Measurements from ENCODE around the gene LYPD3.

The LYPD3 gene

DNA sequence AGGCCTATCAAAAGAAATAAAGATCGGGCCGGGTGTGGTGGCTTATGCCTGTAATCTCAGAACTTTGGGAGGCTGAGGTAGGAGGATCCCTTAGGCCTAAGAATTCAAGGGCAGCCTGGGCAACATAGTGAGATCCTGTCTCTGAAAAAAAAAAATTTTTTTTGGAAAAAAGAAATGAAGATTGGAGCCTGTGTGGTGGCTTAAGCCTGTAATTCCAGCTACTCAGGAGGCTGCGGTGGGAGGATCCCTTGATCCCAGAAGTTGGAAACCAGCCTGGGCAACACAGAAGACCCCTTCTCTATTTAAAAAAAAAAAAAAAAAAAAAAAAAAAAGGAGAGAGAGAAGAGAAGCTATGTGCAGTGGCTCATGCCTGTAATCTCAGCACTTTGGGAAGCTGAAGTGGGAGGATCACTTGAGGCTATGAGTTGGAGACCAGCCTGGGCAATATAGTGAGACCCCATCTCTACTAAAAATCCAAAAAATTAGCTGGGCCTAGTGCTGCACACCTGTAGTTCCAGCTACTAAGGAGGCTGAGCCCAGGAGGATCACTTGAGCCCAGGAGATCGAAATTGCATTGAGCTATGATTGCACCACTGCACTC is 14.7 kb upstream of the LYPD3 start:
- no peaks in the 10 kb centered on the region for H3K36me3 ChIP-seq (ENCODE audit: insufficient read depth, low read length)
- no peaks in the 10 kb centered on the region for H3K27me3 ChIP-seq (ENCODE audit: insufficient read depth, low read length)
- no peaks in the 10 kb centered on the region for H3K4me1 ChIP-seq (ENCODE audit: insufficient read depth, low read length)
- no peak overlapping the region for H2AFZ ChIP-seq (ENCODE audit: low read depth, low read length)
- H3K9me3 ChIP-seq (ENCODE audit: low read length), result no peaks in the 10 kb centered on the region
- no peak overlapping the region for H3K4me3 ChIP-seq (ENCODE audit: low read length)

DNA sequence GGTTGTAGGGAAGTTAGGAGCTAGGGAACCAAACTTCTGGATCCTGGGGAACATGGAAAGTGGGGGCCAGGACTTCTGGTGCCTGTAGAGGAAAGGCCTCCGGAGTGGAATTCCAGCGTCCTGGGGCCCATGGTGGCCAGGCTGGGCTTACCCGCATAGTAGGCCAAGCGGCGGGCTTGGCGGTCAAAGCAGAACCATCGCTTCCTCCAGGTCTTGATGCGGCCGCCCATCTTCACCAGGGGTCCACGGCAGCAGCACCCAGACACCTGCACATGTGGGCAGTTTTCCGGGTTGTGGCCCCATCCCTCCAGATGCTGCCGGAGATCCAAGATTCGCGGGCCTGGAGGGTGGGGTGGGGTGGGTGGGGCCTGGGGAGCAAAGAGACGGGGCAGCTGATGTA is 13.8 kb upstream of the LYPD3 start:
- Histone ChIP-seq H3K4me1 (ENCODE audit: insufficient read depth, low read length) (no peaks in the 10 kb centered on the region), H3K9me3 (ENCODE audit: low read length) (no peaks in the 10 kb centered on the region), H2AFZ (ENCODE audit: low read depth, low read length) (no peak overlapping the region), H3K4me3 (ENCODE audit: low read length) (no peak overlapping the region), H3K27me3 (ENCODE audit: insufficient read depth, low read length) (no peaks in the 10 kb centered on the region), H3K36me3 (ENCODE audit: insufficient read depth, low read length) (no peaks in the 10 kb centered on the region)

DNA sequence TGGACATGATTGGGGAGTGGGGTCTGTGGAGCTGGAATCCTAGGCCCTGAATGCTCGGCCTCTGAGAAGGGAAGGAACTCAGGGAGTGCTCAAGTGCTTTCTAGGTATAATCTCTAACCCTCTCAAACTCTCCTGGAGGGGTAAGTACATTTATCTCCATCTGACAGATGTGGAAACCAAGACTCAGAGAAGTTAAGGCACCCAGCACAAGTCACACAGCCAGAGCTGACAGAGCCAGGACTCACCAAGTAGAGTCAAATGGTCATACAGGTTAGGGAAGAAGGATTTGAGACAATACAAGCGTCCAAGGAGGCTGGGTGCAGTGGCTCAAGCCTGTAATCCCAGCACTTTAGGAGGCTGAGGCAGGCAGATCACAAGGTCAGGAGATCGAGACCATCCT is 12.9 kb upstream of the LYPD3 start:
- Histone ChIP-seq H3K4me1 (ENCODE audit: insufficient read depth, low read length) (no peaks in the 10 kb centered on the region), H3K4me3 (ENCODE audit: low read length) (no peak overlapping the region)

DNA sequence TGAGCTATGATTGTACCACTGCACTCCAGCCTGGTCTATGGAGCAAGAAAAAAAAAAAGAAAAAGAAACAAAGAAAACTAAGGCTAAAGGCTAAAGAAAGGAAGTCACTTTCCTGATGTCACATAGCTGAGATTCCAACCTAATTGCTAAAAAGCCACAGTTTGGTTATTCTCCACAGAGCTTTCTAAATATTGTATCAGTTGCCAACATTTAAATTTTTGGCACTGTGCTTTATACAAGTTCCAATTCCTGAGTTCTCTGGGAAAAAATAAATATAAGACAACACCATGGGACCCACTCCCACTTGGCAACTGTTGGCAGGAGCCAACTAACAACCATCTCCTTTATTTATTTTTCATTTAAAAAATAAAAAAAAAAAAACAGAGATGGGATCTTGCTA is 11.2 kb upstream of the LYPD3 start:
- Histone ChIP-seq H2AFZ (ENCODE audit: low read depth, low read length) (no peak overlapping the region), H3K36me3 (ENCODE audit: insufficient read depth, low read length) (no peaks in the 10 kb centered on the region), H3K4me1 (ENCODE audit: insufficient read depth, low read length) (no peaks in the 10 kb centered on the region), H3K9me3 (ENCODE audit: low read length) (no peaks in the 10 kb centered on the region), H3K27me3 (ENCODE audit: insufficient read depth, low read length) (no peaks in the 10 kb centered on the region), H3K4me3 (ENCODE audit: low read length) (no peak overlapping the region)

More for the DNA sequence above, 12.9 kb upstream of the LYPD3 start:
- Histone ChIP-seq H3K27me3 (ENCODE audit: insufficient read depth, low read length) (no peaks in the 10 kb centered on the region), H3K9me3 (ENCODE audit: low read length) (no peaks in the 10 kb centered on the region), H3K36me3 (ENCODE audit: insufficient read depth, low read length) (no peaks in the 10 kb centered on the region), H2AFZ (ENCODE audit: low read depth, low read length) (no peak overlapping the region)

DNA sequence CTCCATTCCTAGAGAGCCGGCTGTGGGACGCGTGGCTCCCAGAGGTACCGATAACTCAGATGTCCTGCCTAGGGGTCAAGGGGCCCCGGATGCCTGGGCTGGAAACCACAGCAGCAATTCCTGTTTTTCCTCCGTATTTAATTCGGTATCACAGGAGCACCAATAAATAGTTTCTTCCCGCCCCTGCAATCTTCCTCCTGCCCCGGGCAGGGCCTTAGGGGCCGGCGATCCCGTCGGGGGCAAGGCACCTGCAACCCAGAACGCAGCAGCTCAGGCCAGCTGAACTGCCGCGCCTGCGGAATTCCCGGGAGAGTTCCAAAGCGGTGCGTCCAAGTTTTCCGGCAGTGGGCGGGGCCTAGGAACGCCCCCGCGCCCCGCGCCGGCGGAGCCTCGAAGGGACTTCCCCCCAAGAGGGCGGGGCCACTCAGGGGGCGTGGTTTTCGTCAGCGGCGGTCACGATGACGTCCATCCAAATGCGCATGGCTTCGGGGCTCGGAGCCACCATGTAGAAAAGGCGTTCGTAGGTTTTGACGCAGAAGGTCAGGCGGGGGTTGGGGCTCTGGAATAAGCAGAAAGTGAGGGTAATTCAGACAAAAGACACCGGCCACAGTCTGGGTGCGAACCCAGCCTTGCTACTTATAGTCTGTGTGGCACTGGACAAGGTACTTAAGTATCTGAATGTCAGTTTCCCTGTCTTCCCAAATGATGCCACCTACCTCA is 9.7 kb upstream of the LYPD3 start:
- H3K4me1 ChIP-seq (ENCODE audit: insufficient read depth, low read length), result no peaks in the 10 kb centered on the region
- no peaks in the 10 kb centered on the region for H3K36me3 ChIP-seq (ENCODE audit: insufficient read depth, low read length)
- no peaks in the 10 kb centered on the region for H3K9me3 ChIP-seq (ENCODE audit: low read length)
- H2AFZ ChIP-seq (ENCODE audit: low read depth, low read length), result peak overlapping the region; percentile 12
- no peaks in the 10 kb centered on the region for H3K27me3 ChIP-seq (ENCODE audit: insufficient read depth, low read length)
- H3K4me3 ChIP-seq (ENCODE audit: low read length), result peak overlapping the region; percentile 44

DNA sequence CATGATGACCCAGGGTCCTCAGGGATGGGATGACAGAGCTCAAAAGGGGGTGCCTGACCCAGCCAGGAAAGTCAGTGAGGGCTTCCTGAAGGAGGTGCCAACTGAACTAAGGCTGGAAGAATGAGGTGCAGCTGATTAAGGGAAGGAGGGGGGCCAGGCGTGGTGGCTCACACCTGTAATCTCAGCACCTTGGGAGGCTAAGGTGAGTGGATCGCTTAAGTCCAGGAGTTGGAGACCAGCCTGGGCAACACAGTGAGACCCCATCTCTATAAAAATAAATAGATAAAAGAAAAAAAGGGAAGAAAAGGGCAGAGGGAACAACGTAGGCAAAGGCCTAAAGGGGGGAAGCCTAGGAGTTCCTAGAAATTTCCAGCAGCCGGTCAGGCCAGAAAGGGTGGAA is 9.1 kb upstream of the LYPD3 start:
- H3K27me3 ChIP-seq (ENCODE audit: insufficient read depth, low read length), result no peaks in the 10 kb centered on the region
- H3K4me3 ChIP-seq (ENCODE audit: low read length), result no peak overlapping the region
- no peaks in the 10 kb centered on the region for H3K4me1 ChIP-seq (ENCODE audit: insufficient read depth, low read length)
- H3K36me3 ChIP-seq (ENCODE audit: insufficient read depth, low read length), result no peaks in the 10 kb centered on the region
- no peak overlapping the region for H2AFZ ChIP-seq (ENCODE audit: low read depth, low read length)
- no peaks in the 10 kb centered on the region for H3K9me3 ChIP-seq (ENCODE audit: low read length)

DNA sequence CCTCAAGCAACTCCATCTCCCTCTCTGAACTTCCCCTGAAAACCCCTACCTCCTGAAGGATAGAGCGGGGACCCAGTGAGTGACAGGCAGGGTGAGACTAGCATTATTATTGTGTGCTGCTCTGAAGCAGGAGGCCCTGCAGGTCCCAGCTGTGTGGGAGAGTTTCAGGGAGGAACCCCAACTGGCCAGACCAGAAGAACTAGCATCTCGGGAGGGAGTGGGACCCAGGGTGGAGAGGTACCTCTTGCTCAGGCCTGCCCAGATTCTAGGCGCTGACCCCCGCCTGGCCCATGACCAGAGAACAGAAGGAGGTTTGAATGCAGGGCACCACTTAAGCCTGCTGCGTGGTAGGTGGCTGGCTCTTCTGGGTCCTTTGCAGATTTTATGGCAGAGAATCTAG is 5.7 kb upstream of the LYPD3 start:
- Histone ChIP-seq H3K4me1 (ENCODE audit: insufficient read depth, low read length) (no peaks in the 10 kb centered on the region), H3K4me3 (ENCODE audit: low read length) (no peak overlapping the region)

DNA sequence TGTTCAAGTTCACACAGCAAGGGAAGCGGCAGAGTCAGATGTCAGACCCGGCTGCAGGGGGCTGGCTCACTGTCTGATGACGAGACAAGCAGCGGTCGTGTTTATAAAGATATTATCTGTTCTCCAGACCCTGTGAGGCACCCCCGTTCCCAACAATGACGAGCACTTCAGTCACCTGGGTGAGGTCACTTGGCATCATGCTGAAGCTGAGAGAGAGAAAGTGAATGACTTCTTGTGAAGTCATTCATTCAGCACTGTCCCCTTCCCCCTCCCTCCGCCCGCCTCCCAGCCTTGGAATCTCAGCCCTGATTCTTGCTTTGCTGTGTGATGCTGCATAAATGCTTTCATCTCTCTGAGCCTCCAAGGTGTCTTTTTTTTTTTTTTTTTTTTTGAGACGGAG is 4.9 kb upstream of the LYPD3 start:
- Histone ChIP-seq H3K4me1 (ENCODE audit: insufficient read depth, low read length) (no peaks in the 10 kb centered on the region), H3K4me3 (ENCODE audit: low read length) (no peak overlapping the region), H3K9me3 (ENCODE audit: low read length) (no peaks in the 10 kb centered on the region), H2AFZ (ENCODE audit: low read depth, low read length) (no peak overlapping the region), H3K27me3 (ENCODE audit: insufficient read depth, low read length) (no peaks in the 10 kb centered on the region), H3K36me3 (ENCODE audit: insufficient read depth, low read length) (no peaks in the 10 kb centered on the region)

More for the DNA sequence above, 5.7 kb upstream of the LYPD3 start:
- Histone ChIP-seq H3K27me3 (ENCODE audit: insufficient read depth, low read length) (no peaks in the 10 kb centered on the region), H2AFZ (ENCODE audit: low read depth, low read length) (no peak overlapping the region), H3K36me3 (ENCODE audit: insufficient read depth, low read length) (no peaks in the 10 kb centered on the region), H3K9me3 (ENCODE audit: low read length) (no peaks in the 10 kb centered on the region)

DNA sequence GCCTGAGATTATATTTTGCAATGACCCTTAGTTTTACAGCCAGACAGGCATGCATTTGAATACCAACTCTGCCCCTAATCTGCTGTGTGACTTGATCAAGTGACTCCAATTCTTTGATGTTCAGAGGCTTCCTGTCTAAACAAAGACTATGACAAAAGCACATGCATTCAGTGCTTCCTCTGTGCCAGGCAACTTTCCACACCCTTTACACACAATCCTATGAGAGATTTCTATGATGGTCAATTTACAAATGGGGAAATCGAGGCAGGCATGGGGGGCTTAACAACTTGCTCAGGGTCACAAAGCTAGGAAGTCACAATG is 3.7 kb upstream of the LYPD3 start:
- H3K4me1 ChIP-seq (ENCODE audit: insufficient read depth, low read length), result peaks cover 4% of the 10 kb centered on the region

DNA sequence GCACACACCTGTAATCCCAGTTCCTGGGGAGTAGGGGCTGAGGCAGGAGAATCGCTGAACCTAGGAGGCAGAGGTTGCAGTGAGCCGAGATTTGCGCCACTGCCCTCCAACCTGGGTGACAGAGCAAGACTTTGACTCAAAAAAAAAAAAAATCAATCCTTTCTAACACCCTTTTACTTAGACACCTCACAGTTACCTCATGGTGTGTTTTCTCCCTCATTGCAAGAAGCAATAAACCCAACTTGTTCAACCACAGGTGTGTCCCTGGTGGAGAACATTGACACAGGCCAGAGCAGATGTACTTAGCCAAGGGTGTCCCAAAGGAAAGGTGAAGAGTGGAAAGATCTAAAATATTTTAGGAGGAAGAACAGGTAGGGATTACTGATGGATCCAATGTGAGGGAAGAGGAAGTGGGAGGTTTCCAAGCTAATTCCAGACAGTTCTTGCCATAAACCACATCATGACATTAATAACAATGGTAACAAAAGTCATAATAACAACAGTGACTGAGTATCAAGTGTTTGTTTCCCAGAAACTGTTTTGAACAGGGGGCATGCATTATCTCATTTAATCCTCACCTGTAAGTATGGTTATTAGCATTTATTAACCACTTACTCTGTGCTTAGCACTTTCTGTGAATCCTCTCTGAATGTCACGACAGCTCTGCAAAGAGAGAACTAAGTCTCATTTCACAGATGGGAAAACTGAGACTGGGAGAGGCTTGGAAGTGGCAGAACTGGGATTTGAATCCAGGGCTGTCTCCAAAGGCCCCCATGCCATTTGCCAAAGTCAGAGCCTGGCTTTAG is 3.1 kb upstream of the LYPD3 start:
- H3K36me3 ChIP-seq (ENCODE audit: insufficient read depth, low read length), result no peaks in the 10 kb centered on the region
- no peaks in the 10 kb centered on the region for H3K27me3 ChIP-seq (ENCODE audit: insufficient read depth, low read length)
- no peak overlapping the region for H2AFZ ChIP-seq (ENCODE audit: low read depth, low read length)
- no peak overlapping the region for H3K4me3 ChIP-seq (ENCODE audit: low read length)
- peaks cover 8% of the 10 kb centered on the region for H3K4me1 ChIP-seq (ENCODE audit: insufficient read depth, low read length)
- no peaks in the 10 kb centered on the region for H3K9me3 ChIP-seq (ENCODE audit: low read length)

More for the DNA sequence above, 3.7 kb upstream of the LYPD3 start:
- H3K36me3 ChIP-seq (ENCODE audit: insufficient read depth, low read length), result no peaks in the 10 kb centered on the region
- H3K9me3 ChIP-seq (ENCODE audit: low read length), result no peaks in the 10 kb centered on the region
- no peaks in the 10 kb centered on the region for H3K27me3 ChIP-seq (ENCODE audit: insufficient read depth, low read length)
- no peak overlapping the region for H2AFZ ChIP-seq (ENCODE audit: low read depth, low read length)
- H3K4me3 ChIP-seq (ENCODE audit: low read length), result no peak overlapping the region

DNA sequence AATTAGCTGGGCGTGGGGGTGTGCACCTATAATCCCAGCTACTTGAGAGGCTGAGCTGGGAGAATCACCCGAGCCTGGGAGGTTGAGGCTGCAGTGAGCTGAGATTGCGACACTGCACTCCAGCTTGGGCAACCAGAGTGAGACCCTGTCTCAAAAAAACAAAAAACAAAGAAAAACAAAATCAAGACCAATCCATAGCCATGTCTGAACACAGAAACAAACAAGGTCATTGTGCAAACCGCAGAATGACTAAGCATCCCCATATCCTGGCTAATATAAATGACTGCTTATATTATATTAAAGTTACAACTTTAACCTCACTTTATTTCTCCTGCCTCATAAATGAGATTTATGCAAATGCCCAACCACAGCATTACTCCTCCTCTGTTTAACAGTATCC is 2.3 kb upstream of the LYPD3 start:
- Histone ChIP-seq H3K4me1 (ENCODE audit: insufficient read depth, low read length) (peaks cover 8% of the 10 kb centered on the region), H2AFZ (ENCODE audit: low read depth, low read length) (no peak overlapping the region), H3K4me3 (ENCODE audit: low read length) (no peak overlapping the region), H3K27me3 (ENCODE audit: insufficient read depth, low read length) (no peaks in the 10 kb centered on the region), H3K9me3 (ENCODE audit: low read length) (no peaks in the 10 kb centered on the region), H3K36me3 (ENCODE audit: insufficient read depth, low read length) (no peaks in the 10 kb centered on the region)

DNA sequence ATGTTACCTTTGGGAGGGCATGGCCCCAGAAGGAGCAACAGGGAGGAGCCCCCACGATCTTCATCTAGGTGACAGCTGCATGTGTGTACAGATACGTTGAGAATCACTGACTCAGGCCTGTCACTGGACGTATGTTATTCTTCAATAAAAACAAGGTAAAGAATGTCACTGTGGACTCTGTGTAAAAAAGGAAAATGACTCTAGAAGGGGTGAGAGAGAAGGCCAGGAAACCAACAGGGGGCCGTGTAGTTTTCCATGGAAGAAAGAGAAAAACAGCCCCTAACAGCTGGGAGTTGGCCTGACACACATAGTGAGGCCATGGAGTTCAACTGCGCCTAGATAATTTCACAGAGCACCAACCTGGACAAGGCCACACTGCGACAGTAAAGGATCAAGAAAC is 1.9 kb upstream of the LYPD3 start:
- no peak overlapping the region for H2AFZ ChIP-seq (ENCODE audit: low read depth, low read length)

DNA sequence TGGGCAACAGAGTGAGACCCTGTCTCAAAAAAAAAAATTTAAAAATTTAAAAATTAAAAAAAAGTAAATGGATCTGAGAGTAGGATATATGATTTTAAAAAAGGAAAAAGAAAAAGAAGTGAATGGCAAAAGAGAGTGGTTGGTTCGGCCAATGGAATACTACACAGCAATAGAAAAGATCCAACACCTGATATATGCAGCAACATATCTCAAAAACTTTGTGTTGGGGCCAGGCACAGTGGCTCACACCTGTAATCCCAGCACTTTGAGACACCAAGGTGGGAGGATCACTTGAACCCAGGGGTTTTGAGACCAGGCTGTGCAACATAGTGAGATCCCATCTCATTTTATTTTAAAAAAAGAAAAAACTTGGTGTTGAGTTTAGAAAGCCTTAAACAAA is 1.4 kb upstream of the LYPD3 start:
- no peaks in the 10 kb centered on the region for H3K9me3 ChIP-seq (ENCODE audit: low read length)
- peaks cover 8% of the 10 kb centered on the region for H3K4me1 ChIP-seq (ENCODE audit: insufficient read depth, low read length)
- H3K27me3 ChIP-seq (ENCODE audit: insufficient read depth, low read length), result no peaks in the 10 kb centered on the region
- no peaks in the 10 kb centered on the region for H3K36me3 ChIP-seq (ENCODE audit: insufficient read depth, low read length)
- no peak overlapping the region for H2AFZ ChIP-seq (ENCODE audit: low read depth, low read length)
- no peak overlapping the region for H3K4me3 ChIP-seq (ENCODE audit: low read length)

More for the DNA sequence above, 1.9 kb upstream of the LYPD3 start:
- peaks cover 8% of the 10 kb centered on the region for H3K4me1 ChIP-seq (ENCODE audit: insufficient read depth, low read length)
- no peaks in the 10 kb centered on the region for H3K27me3 ChIP-seq (ENCODE audit: insufficient read depth, low read length)
- H3K4me3 ChIP-seq (ENCODE audit: low read length), result no peak overlapping the region
- H3K9me3 ChIP-seq (ENCODE audit: low read length), result no peaks in the 10 kb centered on the region
- H3K36me3 ChIP-seq (ENCODE audit: insufficient read depth, low read length), result no peaks in the 10 kb centered on the region
